ENCODE measurements around the gene KDM3B.

DNA sequence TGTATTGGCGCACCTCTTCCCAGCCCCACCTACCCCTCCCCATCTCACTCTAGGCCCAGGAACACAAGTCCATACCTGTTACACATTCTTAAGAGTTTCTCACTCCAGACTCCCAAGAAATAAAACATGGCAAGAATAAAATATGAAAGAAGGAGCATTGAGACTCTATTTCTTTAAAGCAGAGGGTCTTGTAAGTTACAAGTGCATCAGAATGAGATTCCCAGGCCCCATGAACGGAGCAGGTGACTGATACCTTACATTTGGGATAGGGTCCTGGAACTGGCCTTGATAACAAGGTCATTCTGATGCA, 118.5 kb downstream of the KDM3B start:
- TF ChIP-seq, protein P1, sequence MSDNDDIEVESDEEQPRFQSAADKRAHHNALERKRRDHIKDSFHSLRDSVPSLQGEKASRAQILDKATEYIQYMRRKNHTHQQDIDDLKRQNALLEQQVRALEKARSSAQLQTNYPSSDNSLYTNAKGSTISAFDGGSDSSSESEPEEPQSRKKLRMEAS (IDR thresholded peaks at IDR 0.05; ENCODE audit: low read depth, low read length): no peak
- TF ChIP-seq, protein P2, sequence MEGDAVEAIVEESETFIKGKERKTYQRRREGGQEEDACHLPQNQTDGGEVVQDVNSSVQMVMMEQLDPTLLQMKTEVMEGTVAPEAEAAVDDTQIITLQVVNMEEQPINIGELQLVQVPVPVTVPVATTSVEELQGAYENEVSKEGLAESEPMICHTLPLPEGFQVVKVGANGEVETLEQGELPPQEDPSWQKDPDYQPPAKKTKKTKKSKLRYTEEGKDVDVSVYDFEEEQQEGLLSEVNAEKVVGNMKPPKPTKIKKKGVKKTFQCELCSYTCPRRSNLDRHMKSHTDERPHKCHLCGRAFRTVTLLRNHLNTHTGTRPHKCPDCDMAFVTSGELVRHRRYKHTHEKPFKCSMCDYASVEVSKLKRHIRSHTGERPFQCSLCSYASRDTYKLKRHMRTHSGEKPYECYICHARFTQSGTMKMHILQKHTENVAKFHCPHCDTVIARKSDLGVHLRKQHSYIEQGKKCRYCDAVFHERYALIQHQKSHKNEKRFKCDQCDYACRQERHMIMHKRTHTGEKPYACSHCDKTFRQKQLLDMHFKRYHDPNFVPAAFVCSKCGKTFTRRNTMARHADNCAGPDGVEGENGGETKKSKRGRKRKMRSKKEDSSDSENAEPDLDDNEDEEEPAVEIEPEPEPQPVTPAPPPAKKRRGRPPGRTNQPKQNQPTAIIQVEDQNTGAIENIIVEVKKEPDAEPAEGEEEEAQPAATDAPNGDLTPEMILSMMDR (IDR thresholded peaks at IDR 0.05; ENCODE audit: low read depth, low read length): no peak

Data from NB4 (cell line).